Tibial nerve (tissue), 4 donors: Measurements from ENCODE around the gene NFATC1. TPM values are rescaled to one million over a fixed set of nuclear protein-coding genes. Genes with fewer than 3 reads are reported as not detected.

Source experiments
- DNase-seq, 2 donors: peaks; one replicate each; pipeline ENCODE4 v3.0.0-alpha.2; 2019; ENCODE audit warnings: low spot score in 2 of 2
- H3K27ac ChIP-seq, 4 donors: fragments of 200-600 bp; sonication (generic) in 3 of 4; one replicate each; pipeline ENCODE4 v1.5.1; 2017 to 2019; ENCODE audit warnings: mild to moderate bottlenecking in 1 of 4
- H3K27me3 ChIP-seq, 2 donors: fragments of 200-600 bp; sonication (generic) in 1 of 2; one replicate each; pipeline versions ENCODE4 v1.5.1 to v1.6.0; 2017 to 2019
- H3K36me3 ChIP-seq, 3 donors: fragments of 200-600 bp; sonication (generic); one replicate each; pipeline ENCODE4 v1.5.1; 2018 to 2019
- H3K4me1 ChIP-seq, 4 donors: fragments of 200-600 bp; sonication (generic) in 3 of 4; one replicate each; pipeline ENCODE4 v1.5.1; 2017 to 2019
- H3K4me3 ChIP-seq, 4 donors: fragments of 200-600 bp; sonication (generic) in 3 of 4; one replicate each; pipeline ENCODE4 v1.5.1; 2017 to 2019; ENCODE audit warnings: mild to moderate bottlenecking in 1 of 4, moderate library complexity in 1 of 4
- H3K9me3 ChIP-seq, 4 donors: fragments of 200-600 bp; sonication (generic) in 3 of 4; one replicate each; pipeline ENCODE4 v1.5.1; 2017 to 2019
- CTCF ChIP-seq, 5 experiments: fragments of 200-600 bp in 3 of 5; fragments of 450-650 bp in 2 of 5; sonication (generic) in 3 of 5; IDR thresholded peaks; one replicate each; pipeline ENCODE4 v1.5.1; 2016 to 2019; ENCODE audit warnings: antibody characterized with exemption in 5 of 5, mild to moderate bottlenecking in 3 of 5, moderate library complexity in 2 of 5
- EP300 ChIP-seq, 2 donors: sonication (generic); formaldehyde crosslinking; IDR thresholded peaks; one replicate each; pipeline ENCODE4 v1.6.1; 2017; ENCODE audit warnings: antibody characterized with exemption in 2 of 2, mild to moderate bottlenecking in 1 of 2
- POLR2A ChIP-seq, 2 donors: fragments of 450-650 bp; IDR thresholded peaks; one replicate each; pipeline ENCODE4 v1.6.1; 2017; ENCODE audit warnings: antibody characterized with exemption in 2 of 2, mild to moderate bottlenecking in 2 of 2, moderate library complexity in 2 of 2
- WGBS, 2 donors: methylation state at CpG; one replicate each; pipeline ENCODE4 v1.1.5; 2018; 5-methylcytosine and 5-hydroxymethylcytosine counted together
- total RNA-seq, 4 donors: library from RNA; depleted of rRNA; stranded (reverse); fragments of >200 nt; gene quantifications; one replicate each; pipeline ENCODE4 v1.1.0, GENCODE V29; 2016

The NFATC1 gene
- total RNA-seq, 4 donors from 2014 or later: 33.7 to 48.6 (median 37.8) TPM

DNA sequence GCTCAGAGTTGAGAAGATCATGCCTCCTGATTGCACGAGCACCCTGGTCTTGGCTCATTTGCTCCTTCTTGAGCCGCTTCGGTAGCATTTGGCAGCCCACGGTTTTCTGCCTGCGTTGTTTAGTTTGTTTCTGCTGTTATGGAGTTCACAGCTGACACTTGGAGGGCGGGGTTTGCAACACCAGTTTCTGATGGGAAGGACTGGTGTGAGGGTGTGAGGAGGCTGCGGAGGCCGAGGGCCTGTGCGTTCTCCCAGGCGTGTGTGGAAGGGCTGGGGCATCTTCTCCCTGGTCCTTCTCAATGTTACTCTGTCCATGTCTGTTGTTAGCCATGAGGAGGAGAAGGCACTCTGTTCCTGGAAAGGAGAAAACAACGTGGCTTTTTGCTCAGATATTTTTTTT, 22.9 kb downstream of the NFATC1 start:
- Histone ChIP-seq H3K27me3 (no peaks in the 10 kb centered on the region), H3K4me3 (no peak overlapping the region), H3K9me3 (no peaks in the 10 kb centered on the region), H3K36me3 (peaks cover 0 to 30% (median 0%) of the 10 kb centered on the region in 3 donors), H3K27ac (peak overlapping the region in 1 of 4 donors; percentile 62), H3K4me1 (peaks cover 4 to 56% (median 22%) of the 10 kb centered on the region in 4 donors)
- no peak for DNase-seq
- WGBS, 2 donors: 64 to 70% methylated on average over 11 of the region's 11 CpGs
- TF ChIP-seq POLR2A (IDR thresholded peaks at IDR 0.05) (no peak), EP300 (IDR thresholded peaks at IDR 0.05) (no peak), CTCF (IDR thresholded peaks at IDR 0.05) (no peak)

DNA sequence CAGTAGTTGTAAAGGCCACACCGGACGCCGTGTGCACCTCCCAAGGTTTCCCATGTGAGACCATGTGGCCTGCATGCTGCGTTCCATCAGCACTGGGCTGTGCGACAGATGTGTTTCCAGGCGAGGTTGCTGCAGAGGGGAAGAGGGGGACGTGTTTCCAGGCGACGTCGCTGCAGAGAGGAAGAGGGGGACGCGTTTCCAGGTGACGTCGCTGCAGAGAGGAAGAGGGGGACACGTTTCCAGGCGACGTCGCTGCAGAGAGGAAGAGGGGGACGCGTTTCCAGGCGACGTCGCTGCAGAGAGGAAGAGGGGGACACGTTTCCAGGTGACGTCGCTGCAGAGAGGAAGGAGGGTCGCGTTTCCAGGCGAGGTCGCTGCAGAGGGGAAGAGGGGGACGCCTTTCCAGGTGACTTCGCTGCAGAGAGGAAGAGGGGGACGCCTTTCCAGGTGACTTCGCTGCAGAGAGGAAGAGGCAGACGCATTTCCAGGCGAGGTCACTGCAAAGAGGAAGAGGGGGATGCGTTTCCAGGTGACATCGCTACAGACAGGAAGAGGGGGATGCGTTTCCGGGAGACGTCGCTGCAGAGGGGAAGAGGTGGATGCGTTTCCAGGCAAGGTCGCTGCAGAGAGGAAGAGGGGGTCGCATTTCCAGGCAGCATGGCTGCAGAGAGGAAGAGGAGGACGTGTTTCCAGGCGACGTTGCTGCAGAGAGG, 24.5 kb downstream of the NFATC1 start:
- Histone ChIP-seq H3K9me3 (no peaks in the 10 kb centered on the region), H3K36me3 (peaks cover 0 to 18% (median 0%) of the 10 kb centered on the region in 3 donors), H3K4me1 (peaks cover 4 to 63% (median 27%) of the 10 kb centered on the region in 4 donors), H3K27ac (no peak overlapping the region), H3K27me3 (no peaks in the 10 kb centered on the region), H3K4me3 (no peak overlapping the region)
- WGBS, 2 donors: 90 to 92% methylated on average over 48 of the region's 48 CpGs
- no peak for TF ChIP-seq POLR2A (IDR thresholded peaks at IDR 0.05)
- no peak for TF ChIP-seq EP300 (IDR thresholded peaks at IDR 0.05)
- TF ChIP-seq CTCF (IDR thresholded peaks at IDR 0.05): no peak
- no peak for DNase-seq

DNA sequence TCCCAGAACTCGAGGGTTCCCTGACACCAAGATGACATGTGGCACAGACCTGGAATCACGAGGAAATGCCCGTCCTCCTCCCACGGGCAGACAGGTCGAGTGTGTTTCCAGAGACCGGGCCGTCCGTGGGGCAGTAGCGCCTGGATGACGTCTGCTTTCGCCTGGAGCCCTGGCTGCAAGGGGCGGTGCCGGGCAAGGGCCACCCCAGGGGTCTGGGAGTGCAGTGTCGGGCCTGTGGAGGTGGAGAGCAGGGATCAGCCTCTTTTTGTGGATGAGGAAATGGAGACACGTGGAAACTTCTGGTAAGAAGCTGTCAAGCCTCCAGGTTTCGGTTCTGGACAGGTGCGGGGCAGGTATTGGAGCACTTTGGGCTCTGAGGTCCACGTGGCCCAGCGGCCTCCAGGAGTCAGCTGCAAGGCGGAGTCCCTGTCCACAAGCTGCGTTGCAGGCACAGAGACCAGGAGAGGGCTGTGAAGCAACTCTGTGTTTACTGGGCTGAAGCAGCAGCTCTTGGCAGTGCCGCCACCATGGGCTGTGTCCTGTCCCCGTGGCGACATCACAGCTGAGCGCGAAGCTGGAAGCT, 25.6 kb downstream of the NFATC1 start:
- peak overlapping the region in 2 of 4 donors; percentile 49 to 79 for H3K27ac ChIP-seq
- no peak for DNase-seq
- no peaks in the 10 kb centered on the region for H3K27me3 ChIP-seq
- H3K36me3 ChIP-seq: peaks cover 0 to 18% (median 0%) of the 10 kb centered on the region in 3 donors
- TF ChIP-seq EP300 (IDR thresholded peaks at IDR 0.05) (no peak), CTCF (IDR thresholded peaks at IDR 0.05) (no peak), POLR2A (IDR thresholded peaks at IDR 0.05) (no peak)
- no peaks in the 10 kb centered on the region for H3K9me3 ChIP-seq
- no peak overlapping the region for H3K4me3 ChIP-seq
- WGBS, 2 donors: 71 to 76% methylated on average over 19 to 21 of the region's 26 CpGs
- peaks cover 4 to 72% (median 27%) of the 10 kb centered on the region in 4 donors for H3K4me1 ChIP-seq

DNA sequence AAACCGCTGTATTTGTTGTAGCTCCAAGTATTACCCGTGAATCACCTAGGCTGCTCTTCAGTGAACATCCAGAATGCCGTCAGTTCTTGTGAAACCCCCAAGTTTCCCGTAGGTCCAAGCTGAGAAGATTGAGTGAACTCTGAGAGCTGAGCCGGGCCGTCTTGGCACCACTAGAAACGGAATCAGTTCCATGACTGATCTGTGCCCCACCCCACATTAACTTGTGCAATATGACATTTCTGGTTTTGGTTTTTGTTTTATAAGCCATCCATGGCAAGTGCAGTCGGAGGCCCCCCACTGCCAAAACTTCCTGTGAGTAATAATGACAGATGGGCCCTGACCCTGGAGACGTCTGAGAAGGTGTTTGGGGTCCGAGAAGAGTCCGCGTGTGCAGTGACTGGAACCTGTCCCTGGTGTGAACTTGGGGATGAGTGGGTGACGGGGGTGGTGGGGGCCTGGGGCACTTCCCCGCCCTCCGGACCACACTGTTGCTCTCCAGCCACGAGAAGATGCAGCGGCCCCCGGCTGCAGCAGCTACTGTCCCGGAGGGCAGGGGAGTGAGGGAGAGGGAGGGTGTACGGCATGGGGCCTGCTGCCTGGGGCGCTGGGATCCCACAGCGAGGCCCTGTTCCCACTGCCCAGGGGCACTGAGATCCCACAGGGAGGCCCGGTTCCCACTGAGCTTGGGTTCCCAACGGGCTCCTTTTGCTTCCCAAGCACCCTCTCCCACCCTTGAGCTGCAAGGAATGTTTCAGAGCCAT, 26.5 kb downstream of the NFATC1 start:
- Histone ChIP-seq H3K4me3 (no peak overlapping the region), H3K9me3 (no peaks in the 10 kb centered on the region), H3K27ac (peak overlapping the region in 2 of 4 donors; percentile 79 to 83), H3K4me1 (peaks cover 4 to 79% (median 27%) of the 10 kb centered on the region in 4 donors), H3K27me3 (no peaks in the 10 kb centered on the region), H3K36me3 (peaks cover 0 to 18% (median 0%) of the 10 kb centered on the region in 3 donors)
- WGBS, 2 donors: 58 to 75% methylated on average over 17 to 24 of the region's 24 CpGs
- peak; percentile 54 to 66 for DNase-seq
- TF ChIP-seq CTCF (IDR thresholded peaks at IDR 0.05) (no peak), POLR2A (IDR thresholded peaks at IDR 0.05) (no peak), EP300 (IDR thresholded peaks at IDR 0.05) (peak in 1 of 2 donors; percentile 70)
